Smooth muscle cell (in vitro differentiated cells): ENCODE results near the gene TSPO2. TPM values are rescaled to one million over a fixed set of nuclear protein-coding genes. Genes with fewer than 3 reads are reported as not detected.

ENCODE experiments used
- DNase-seq: peaks from one replicate; lab custom pipeline; 2025; ENCODE audit not compliant: unreplicated experiment; lab: John Stamatoyannopoulos, UW
- H2AFZ ChIP-seq: fragments of 200-600 bp; sonication (generic); 2 replicates; pipeline ENCODE4 v1.6.0; 2016; ENCODE audit warnings: antibody characterized with exemption, low read depth, mild to moderate bottlenecking
- H3F3A ChIP-seq: fragments of 200-600 bp; sonication (generic); 2 replicates; pipeline ENCODE4 v1.6.0; 2017; ENCODE audit warnings: antibody characterized with exemption, low read depth
- H3K27ac ChIP-seq: fragments of 200-600 bp; sonication (generic); 2 replicates; pipeline ENCODE4 v1.5.1; 2016; ENCODE audit warnings: low read depth, mild to moderate bottlenecking
- H3K27me3 ChIP-seq: fragments of 200-600 bp; sonication (generic); 2 replicates; pipeline ENCODE4 v1.6.1; 2016; ENCODE audit warnings: low read depth, mild to moderate bottlenecking
- H3K36me3 ChIP-seq: fragments of 200-600 bp; sonication (generic); 2 replicates; pipeline ENCODE4 v1.5.1; 2016; ENCODE audit warnings: low read depth
- H3K4me1 ChIP-seq: fragments of 200-600 bp; sonication (generic); 2 replicates; pipeline ENCODE4 v1.5.1; 2016; ENCODE audit warnings: low read depth
- H3K4me2 ChIP-seq: fragments of 200-600 bp; sonication (generic); 2 replicates; pipeline ENCODE4 v1.6.0; 2016; ENCODE audit warnings: mild to moderate bottlenecking
- H3K4me3 ChIP-seq: fragments of 200-600 bp; sonication (generic); 2 replicates; pipeline ENCODE4 v1.5.1; 2016; ENCODE audit warnings: mild to moderate bottlenecking
- H3K79me2 ChIP-seq: fragments of 200-600 bp; sonication (generic); 2 replicates; pipeline ENCODE4 v1.6.0; 2016; ENCODE audit warnings: low read depth, mild to moderate bottlenecking
- H3K9ac ChIP-seq: fragments of 200-600 bp; sonication (generic); 2 replicates; pipeline ENCODE4 v1.6.0; 2016; ENCODE audit warnings: low read depth
- H3K9me3 ChIP-seq: fragments of 200-600 bp; sonication (generic); replicated peaks from 2 replicates; pipeline ENCODE4 v1.5.1; 2016; ENCODE audit warnings: low read depth
- H4K20me1 ChIP-seq: fragments of 200-600 bp; sonication (generic); 2 replicates; pipeline ENCODE4 v1.6.0; 2016; ENCODE audit warnings: low read depth
- CTCF ChIP-seq: fragments of 200-600 bp; sonication (generic); IDR thresholded peaks from 2 replicates; pipeline ENCODE4 v1.5.1; 2017; ENCODE audit warnings: borderline replicate concordance, mild to moderate bottlenecking, antibody characterized with exemption; ENCODE audit not compliant: insufficient read depth, poor library complexity, severe bottlenecking
- WGBS: methylation state at CpG from one replicate; pipeline ENCODE4 v1.1.7; 2016; ENCODE audit warnings: low lambda C conversion rate; 5-methylcytosine and 5-hydroxymethylcytosine counted together
- polyA plus RNA-seq: library from polyadenylated mRNA; unstranded; fragments of >200 nt; fragmentation: Nextera tagmentation; extraction: Ambion mirVana; gene quantifications from 2 replicates; pipeline ENCODE4 v1.2.1, GENCODE V29; 2016
- total RNA-seq: library from RNA; depleted of rRNA; stranded (reverse); fragments of >200 nt; gene quantifications from 2 replicates; pipeline ENCODE4 v1.2.3, GENCODE V29; 2014

The TSPO2 gene
- total and polyA plus RNA-seq, 2 experiments from 2014 or later, result not detected

DNA sequence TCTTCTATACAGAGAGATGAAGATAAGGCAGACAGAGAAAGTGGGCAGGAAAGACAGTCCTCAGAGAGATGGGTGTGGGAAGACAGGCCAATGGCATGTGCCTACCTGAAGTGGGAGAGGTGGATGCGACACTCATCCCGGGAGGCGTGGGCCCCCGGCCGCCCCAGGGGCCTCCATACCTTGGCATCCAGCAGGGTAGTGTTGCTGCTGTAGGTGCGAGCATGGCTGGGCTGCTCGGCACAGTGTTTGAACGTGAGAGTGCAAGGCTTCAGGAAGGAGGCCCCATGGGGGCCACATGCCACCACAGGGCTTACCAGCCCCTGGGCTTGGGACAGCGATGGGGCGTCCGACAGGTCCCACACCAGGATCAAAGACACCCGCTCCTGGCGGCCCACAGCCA is 8.5 kb upstream of the TSPO2 start:
- Histone ChIP-seq H3K9ac (no peak overlapping the region), H3K36me3 (no peaks in the 10 kb centered on the region), H3K27me3 (no peaks in the 10 kb centered on the region), H3K4me2 (no peak overlapping the region), H4K20me1 (no peaks in the 10 kb centered on the region), H3F3A (no peaks in the 10 kb centered on the region), H3K27ac (no peak overlapping the region), H2AFZ (no peak overlapping the region), H3K79me2 (no peaks in the 10 kb centered on the region), H3K9me3 (no peaks in the 10 kb centered on the region), H3K4me3 (no peak overlapping the region), H3K4me1 (peaks cover 2% of the 10 kb centered on the region)
- DNase-seq, result no peak
- WGBS, result 94% methylated on average over 13 of the region's 13 CpGs
- TF ChIP-seq CTCF, result no peak

DNA sequence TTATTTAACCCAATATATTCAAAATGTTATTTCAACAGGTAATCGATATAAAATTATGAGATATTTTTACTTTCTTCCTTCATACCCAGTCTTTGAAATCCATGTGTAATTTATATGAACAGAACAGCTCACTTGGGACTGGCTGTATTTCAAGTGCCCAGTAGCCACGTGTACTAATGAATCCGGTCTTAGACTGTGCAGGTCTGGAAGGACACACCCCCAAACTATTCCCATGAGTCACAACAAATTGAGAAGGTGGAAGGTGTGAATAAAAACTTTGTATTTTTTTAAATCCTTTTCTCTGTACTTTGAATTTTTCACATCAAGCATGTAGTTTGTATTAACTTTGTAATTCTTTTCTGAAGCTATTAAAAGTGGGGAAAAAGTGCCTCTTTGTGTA is 6.1 kb upstream of the TSPO2 start:
- H4K20me1 ChIP-seq, result no peaks in the 10 kb centered on the region
- peak overlapping the region; percentile 4 for H3K27ac ChIP-seq
- H3K4me1 ChIP-seq, result no peaks in the 10 kb centered on the region
- H3K4me3 ChIP-seq, result no peak overlapping the region
- H3K79me2 ChIP-seq, result no peaks in the 10 kb centered on the region
- 76% methylated on average over 3 of the region's 3 CpGs for WGBS
- H3K9me3 ChIP-seq, result no peaks in the 10 kb centered on the region
- DNase-seq, result no peak
- no peak for TF ChIP-seq CTCF
- H2AFZ ChIP-seq, result no peak overlapping the region
- H3K36me3 ChIP-seq, result no peaks in the 10 kb centered on the region
- H3K27me3 ChIP-seq, result no peaks in the 10 kb centered on the region
- H3F3A ChIP-seq, result no peaks in the 10 kb centered on the region
- H3K9ac ChIP-seq, result no peak overlapping the region
- no peak overlapping the region for H3K4me2 ChIP-seq

DNA sequence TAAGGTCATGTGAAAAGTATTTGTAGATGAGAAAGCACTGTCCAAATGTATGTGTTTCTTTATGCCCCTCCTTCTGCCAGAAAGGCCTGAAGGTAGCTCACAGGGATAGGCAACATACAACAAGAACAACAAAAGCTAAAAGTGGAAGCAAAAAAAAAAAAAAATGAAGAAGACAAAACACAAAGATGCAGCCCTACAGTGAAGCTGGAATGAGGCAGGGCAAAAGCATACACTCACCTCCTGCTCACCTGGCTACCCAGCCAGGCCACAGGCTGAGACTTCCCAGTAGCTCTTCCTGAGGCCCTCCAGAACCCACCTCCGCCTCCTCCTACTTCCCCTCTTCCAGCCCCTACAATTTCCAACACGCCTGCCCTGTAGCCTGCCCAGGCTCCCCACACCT is 5.7 kb upstream of the TSPO2 start:
- DNase-seq, result no peak
- Histone ChIP-seq H3K79me2 (no peaks in the 10 kb centered on the region), H3K36me3 (no peaks in the 10 kb centered on the region), H3F3A (no peaks in the 10 kb centered on the region), H4K20me1 (no peaks in the 10 kb centered on the region), H3K4me1 (no peaks in the 10 kb centered on the region), H3K9ac (no peak overlapping the region), H2AFZ (no peak overlapping the region), H3K27me3 (no peaks in the 10 kb centered on the region), H3K4me2 (no peak overlapping the region), H3K9me3 (no peaks in the 10 kb centered on the region), H3K27ac (peak overlapping the region; percentile 4), H3K4me3 (no peak overlapping the region)
- WGBS, result 90% methylated on average over 2 of the region's 2 CpGs
- TF ChIP-seq CTCF, result no peak

GRCh38 chr6:41037107-41037900 is 5.0 kb upstream of the TSPO2 start:
- no peak for TF ChIP-seq CTCF
- no peaks in the 10 kb centered on the region for H3K9me3 ChIP-seq
- H3K4me1 ChIP-seq, result no peaks in the 10 kb centered on the region
- H3F3A ChIP-seq, result no peaks in the 10 kb centered on the region
- H3K27me3 ChIP-seq, result no peaks in the 10 kb centered on the region
- DNase-seq, result no peak
- H3K36me3 ChIP-seq, result no peaks in the 10 kb centered on the region
- WGBS, result 83% methylated on average over 13 of the region's 13 CpGs
- H2AFZ ChIP-seq, result no peak overlapping the region
- H3K4me3 ChIP-seq, result peak overlapping the region; percentile 14
- no peak overlapping the region for H3K9ac ChIP-seq
- no peaks in the 10 kb centered on the region for H3K79me2 ChIP-seq
- no peaks in the 10 kb centered on the region for H4K20me1 ChIP-seq
- H3K27ac ChIP-seq, result peak overlapping the region; percentile 4
- H3K4me2 ChIP-seq, result no peak overlapping the region
